Endodermal cell (in vitro differentiated cells): Measurements from ENCODE around the gene FANK1. TPM values are rescaled to one million over a fixed set of nuclear protein-coding genes. Genes with fewer than 3 reads are reported as not detected.
A peak's percentile ranks its signal among the peaks of the same experiment; 100 is the strongest.

Experiments
- DNase-seq: peaks from one replicate; pipeline ENCODE4 v3.0.0-alpha.2; 2017
- H3K27ac ChIP-seq: 2 replicates; pipeline ENCODE4 v1.5.1; 2013; ENCODE audit warnings: mild to moderate bottlenecking, low read depth, low read length, moderate library complexity
- H3K27me3 ChIP-seq: 2 replicates; pipeline ENCODE4 v1.6.1; 2013; ENCODE audit warnings: mild to moderate bottlenecking, low read length, moderate library complexity; ENCODE audit not compliant: insufficient read depth, control insufficient read depth, poor library complexity, severe bottlenecking
- H3K36me3 ChIP-seq: 2 replicates; pipeline ENCODE4 v1.7.0; 2013; ENCODE audit warnings: mild to moderate bottlenecking, low read length, moderate library complexity; ENCODE audit not compliant: control insufficient read depth, insufficient read depth
- H3K4me1 ChIP-seq: one replicate; pipeline ENCODE4 v1.7.0; 2013; ENCODE audit warnings: low read length; ENCODE audit not compliant: control insufficient read depth, insufficient read depth
- H3K4me3 ChIP-seq: 2 replicates; pipeline ENCODE4 v1.5.1; 2013; ENCODE audit warnings: mild to moderate bottlenecking, low read length, moderate library complexity
- H3K9ac ChIP-seq: 2 replicates; pipeline ENCODE4 v1.6.1; 2013; ENCODE audit warnings: mild to moderate bottlenecking, low read length, moderate library complexity; ENCODE audit not compliant: poor library complexity, severe bottlenecking; ENCODE audit errors: extremely low read depth
- H3K9me3 ChIP-seq: 2 replicates; pipeline ENCODE4 v1.6.1; 2013; ENCODE audit warnings: mild to moderate bottlenecking, low read length, moderate library complexity; ENCODE audit not compliant: control insufficient read depth
- H3K27ac Mint-ChIP-seq: 2 replicates; pipeline ENCODE4 v1.8.0; 2020; ENCODE audit warnings: mixed read lengths
- H3K27me3 Mint-ChIP-seq: 2 replicates; pipeline ENCODE4 v1.8.0; 2021; ENCODE audit warnings: mild to moderate bottlenecking, mixed read lengths; ENCODE audit not compliant: insufficient read depth
- H3K36me3 Mint-ChIP-seq: 2 replicates; pipeline ENCODE4 v1.8.0; 2020; ENCODE audit warnings: low read depth, mixed read lengths
- H3K4me1 Mint-ChIP-seq: 2 replicates; pipeline ENCODE4 v1.8.0; 2020; ENCODE audit warnings: mixed read lengths
- H3K4me3 Mint-ChIP-seq: 2 replicates; pipeline ENCODE4 v1.8.0; 2020; ENCODE audit warnings: mild to moderate bottlenecking, moderate library complexity, mixed read lengths
- H3K9me3 Mint-ChIP-seq: 2 replicates; pipeline ENCODE4 v1.8.0; 2020; ENCODE audit warnings: mild to moderate bottlenecking, mixed read lengths
- WGBS, 2 experiments: methylation state at CpG; one replicate each; pipeline versions ENCODE4 v1.1.5 to v1.1.7; 2013; ENCODE audit warnings: missing lambda C conversion rate in 2 of 2, mixed read lengths in 1 of 2; ENCODE audit not compliant: insufficient coverage in 1 of 2, insufficient read length in 1 of 2; 5-methylcytosine and 5-hydroxymethylcytosine counted together
- total RNA-seq, 2 donors: library from RNA; stranded (reverse); fragmentation: NEBNext Ultra II Directional in 1 of 2; extraction: Animal tissue kit (Norgen Biotek cat#: 25700) in 1 of 2; gene quantifications; 2 replicates in 1 of 2; 3 replicates in 1 of 2; pipeline ENCODE4 v1.2.1, GENCODE V29; 2021
- TF ChIP-seq, protein P1 (sequence below): fragments of 200-600 bp; sonication (generic); conservative IDR thresholded peaks from 2 replicates; pipeline ENCODE4 v1.5.0; 2021; ENCODE audit warnings: antibody characterized with exemption, mild to moderate bottlenecking

FANK1 gene
- total RNA-seq, 2 donors from 2014 or later = 7.7 to 10.0 TPM

DNA sequence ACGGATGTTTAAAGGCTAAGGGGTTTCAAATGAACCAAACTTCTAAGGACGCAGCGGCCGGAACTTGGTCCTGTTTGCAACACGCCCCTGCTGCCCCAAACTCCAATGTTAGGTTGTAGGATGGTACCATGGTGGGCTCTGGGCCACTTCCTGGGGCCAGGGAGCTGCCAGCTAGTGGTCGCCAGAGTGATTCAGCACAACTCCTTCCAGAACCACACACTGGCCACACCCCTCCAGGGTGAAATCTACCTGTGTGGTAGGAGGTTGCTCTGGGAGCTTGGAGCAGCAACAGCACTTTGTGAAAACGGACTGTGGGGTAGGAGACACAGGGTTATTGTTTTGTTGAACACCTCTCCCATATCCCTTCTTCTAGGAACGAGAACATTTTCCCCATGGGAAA, 161.1 kb downstream of the FANK1 start:
- WGBS, 2 experiments = 88 to 100% methylated on average over 4 to 7 of the region's 8 CpGs
- no peaks in the 10 kb centered on the region for H3K9me3 ChIP-seq
- TF ChIP-seq, protein P1, sequence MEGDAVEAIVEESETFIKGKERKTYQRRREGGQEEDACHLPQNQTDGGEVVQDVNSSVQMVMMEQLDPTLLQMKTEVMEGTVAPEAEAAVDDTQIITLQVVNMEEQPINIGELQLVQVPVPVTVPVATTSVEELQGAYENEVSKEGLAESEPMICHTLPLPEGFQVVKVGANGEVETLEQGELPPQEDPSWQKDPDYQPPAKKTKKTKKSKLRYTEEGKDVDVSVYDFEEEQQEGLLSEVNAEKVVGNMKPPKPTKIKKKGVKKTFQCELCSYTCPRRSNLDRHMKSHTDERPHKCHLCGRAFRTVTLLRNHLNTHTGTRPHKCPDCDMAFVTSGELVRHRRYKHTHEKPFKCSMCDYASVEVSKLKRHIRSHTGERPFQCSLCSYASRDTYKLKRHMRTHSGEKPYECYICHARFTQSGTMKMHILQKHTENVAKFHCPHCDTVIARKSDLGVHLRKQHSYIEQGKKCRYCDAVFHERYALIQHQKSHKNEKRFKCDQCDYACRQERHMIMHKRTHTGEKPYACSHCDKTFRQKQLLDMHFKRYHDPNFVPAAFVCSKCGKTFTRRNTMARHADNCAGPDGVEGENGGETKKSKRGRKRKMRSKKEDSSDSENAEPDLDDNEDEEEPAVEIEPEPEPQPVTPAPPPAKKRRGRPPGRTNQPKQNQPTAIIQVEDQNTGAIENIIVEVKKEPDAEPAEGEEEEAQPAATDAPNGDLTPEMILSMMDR = no peak
- no peak overlapping the region for H3K27ac Mint-ChIP-seq
- no peaks in the 10 kb centered on the region for H3K4me1 Mint-ChIP-seq
- no peaks in the 10 kb centered on the region for H3K36me3 Mint-ChIP-seq
- no peak overlapping the region for H3K9ac ChIP-seq
- peaks cover 6% of the 10 kb centered on the region for H3K27me3 Mint-ChIP-seq
- H3K4me3 Mint-ChIP-seq = no peak overlapping the region
- no peak overlapping the region for H3K27ac ChIP-seq
- H3K36me3 ChIP-seq = no peaks in the 10 kb centered on the region
- DNase-seq = no peak
- no peaks in the 10 kb centered on the region for H3K4me1 ChIP-seq
- H3K4me3 ChIP-seq = no peak overlapping the region
- H3K27me3 ChIP-seq = no peaks in the 10 kb centered on the region
- peaks cover 2% of the 10 kb centered on the region for H3K9me3 Mint-ChIP-seq

DNA sequence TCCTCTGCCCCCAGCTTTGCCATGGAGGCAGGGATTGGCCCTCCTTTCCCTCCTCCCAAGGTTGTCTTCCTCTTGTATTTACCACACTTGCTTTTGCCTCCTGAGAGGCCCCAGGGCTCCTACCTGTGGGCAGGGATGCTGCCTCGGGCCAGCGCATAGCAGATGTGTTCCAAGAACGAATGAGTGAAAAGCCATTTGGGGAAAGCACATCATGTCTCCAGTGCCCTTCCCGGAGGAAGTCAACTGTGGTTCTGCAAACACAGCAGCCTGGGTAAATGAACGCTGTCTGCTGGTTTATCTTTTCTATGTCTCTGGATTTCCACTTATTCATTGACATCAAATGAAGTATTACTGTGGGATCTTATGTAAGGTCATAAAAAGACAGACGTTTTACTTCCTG, 161.7 kb downstream of the FANK1 start:
- Histone ChIP-seq H3K36me3 (no peaks in the 10 kb centered on the region), H3K9me3 (no peaks in the 10 kb centered on the region), H3K27me3 (no peaks in the 10 kb centered on the region), H3K9ac (no peak overlapping the region), H3K4me1 (no peaks in the 10 kb centered on the region), H3K27ac (peak overlapping the region; percentile 62), H3K4me3 (no peak overlapping the region)
- DNase-seq = no peak
- 78 to 81% methylated on average over 5 to 6 of the region's 6 CpGs for WGBS, 2 experiments
- Mint-ChIP-seq H3K27ac (no peak overlapping the region), H3K9me3 (peaks cover 2% of the 10 kb centered on the region), H3K4me3 (no peak overlapping the region), H3K36me3 (no peaks in the 10 kb centered on the region), H3K4me1 (no peaks in the 10 kb centered on the region), H3K27me3 (peaks cover 6% of the 10 kb centered on the region)
- TF ChIP-seq, protein P1 = no peak

DNA sequence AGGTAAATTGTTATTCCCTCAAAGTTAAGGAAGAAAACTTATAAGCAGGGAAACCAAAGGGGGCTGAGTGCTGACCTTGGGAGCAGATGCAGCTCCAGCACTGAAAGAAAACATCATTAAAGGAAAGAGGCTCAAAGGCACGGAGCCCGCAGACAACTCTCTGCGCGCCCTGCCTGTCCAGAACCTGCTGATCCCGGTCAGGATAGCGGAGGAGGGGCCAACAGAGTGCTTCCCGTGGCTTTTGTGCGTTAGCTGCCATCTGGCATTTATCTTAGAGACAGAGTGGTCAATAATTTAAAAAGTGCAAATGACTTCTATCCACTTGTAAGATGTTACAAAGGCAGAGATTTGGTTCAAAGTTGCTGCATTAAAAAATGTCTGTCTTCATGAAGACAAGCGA, 162.1 kb downstream of the FANK1 start:
- no peak overlapping the region for H3K4me3 ChIP-seq
- WGBS, 2 experiments = 54 to 79% methylated on average over 7 to 9 of the region's 9 CpGs
- peaks cover 2% of the 10 kb centered on the region for H3K9me3 Mint-ChIP-seq
- no peak overlapping the region for H3K9ac ChIP-seq
- no peaks in the 10 kb centered on the region for H3K4me1 Mint-ChIP-seq
- DNase-seq = no peak
- no peaks in the 10 kb centered on the region for H3K9me3 ChIP-seq
- H3K27me3 ChIP-seq = no peaks in the 10 kb centered on the region
- peak overlapping the region; percentile 62 for H3K27ac ChIP-seq
- peaks cover 6% of the 10 kb centered on the region for H3K27me3 Mint-ChIP-seq
- TF ChIP-seq, protein P1 = no peak
- peaks cover 3% of the 10 kb centered on the region for H3K4me1 ChIP-seq
- H3K36me3 Mint-ChIP-seq = no peaks in the 10 kb centered on the region
- H3K4me3 Mint-ChIP-seq = no peak overlapping the region
- H3K36me3 ChIP-seq = no peaks in the 10 kb centered on the region
- no peak overlapping the region for H3K27ac Mint-ChIP-seq

Other genes with a start within 250 kb of the FANK1 start
- gene TEX36, start 213.4 kb upstream of the FANK1 start, total RNA-seq = not detected
- gene EDRF1, start 176.9 kb upstream of the FANK1 start, total RNA-seq = 10 to 100 TPM; 44.5 to 46.8 TPM
- not detected for gene MMP21, start 120.7 kb upstream of the FANK1 start, total RNA-seq
- 10 to 100 TPM; 49.2 to 69.4 TPM for gene UROS, start 73.3 kb upstream of the FANK1 start, total RNA-seq
- gene BCCIP, start 73.0 kb upstream of the FANK1 start, total RNA-seq = 10 to 100 TPM; 84.4 to 93.8 TPM
- gene DHX32, start 15.3 kb upstream of the FANK1 start, total RNA-seq = 10 to 100 TPM; 25.4 to 38.1 TPM